HepG2 (cell line): ENCODE measurements around the gene ZSWIM5. TPM values are rescaled to one million over a fixed set of nuclear protein-coding genes. Genes with fewer than 3 reads are reported as not detected.

Experiments
- ATAC-seq: fragments of 200-7000 bp; cut with Tn5 transposase; 3 replicates; pipeline ENCODE4 v1.9.1; 2020; ENCODE audit warnings: mild to moderate bottlenecking, moderate library complexity
- BruUV-seq: library from RNA; stranded (reverse); fragments of 400-500 nt; replicated peaks from 2 replicates; lab custom pipeline; 2021; lab: Mats Ljungman, UMichigan
- CTCF ChIA-PET: fragments of 300-600 bp; formaldehyde crosslinking; extraction: SDS; loops from one replicate; lab custom pipeline; 2021; ENCODE audit warnings: low total read pairs, inconsistent platforms, low intra/inter-chr PET ratio; lab: Yijun Ruan, JAX
- POLR2A ChIA-PET: fragments of 350-600 bp; sonication (Branson Sonifier 250); formaldehyde crosslinking; loops from one replicate; lab custom pipeline; 2020; ENCODE audit warnings: antibody characterized with exemption, inconsistent platforms; lab: Yijun Ruan, JAX
- DNase-seq: peaks from one replicate; pipeline ENCODE4 v3.0.0-alpha.2; 2015; ENCODE audit warnings: low spot score
- FAIRE-seq: peaks from 3 replicates; lab custom pipeline; 2011; peaks lifted over from hg19 to GRCh38; lab: Jason Lieb, UNC
- H2AFZ ChIP-seq: one replicate; pipeline ENCODE4 v1.6.1; 2011; ENCODE audit warnings: low read length, inconsistent platforms
- H3K27ac ChIP-seq: fragments of 300-600 bp; 3 replicates; pipeline ENCODE4 v1.8.0; 2011; ENCODE audit warnings: mixed run types, mild to moderate bottlenecking, mixed read lengths, low read length, inconsistent platforms; ENCODE audit not compliant: insufficient read depth; ENCODE audit errors: extremely low read length
- H3K27me3 ChIP-seq, 2 experiments: fragments of 200-600 bp in 1 of 2; 2 replicates in 1 of 2; 3 replicates in 1 of 2; pipeline versions ENCODE4 v1.6.0 to v1.8.0; 2011; ENCODE audit warnings: low read length in 2 of 2, mild to moderate bottlenecking in 2 of 2, moderate library complexity in 2 of 2, inconsistent platforms in 1 of 2; ENCODE audit not compliant: insufficient read depth in 2 of 2, control insufficient read depth in 1 of 2
- H3K36me3 ChIP-seq, 2 experiments: fragments of 200-600 bp in 1 of 2; replicated peaks in 1 of 2; 2 replicates in 1 of 2; 3 replicates in 1 of 2; pipeline versions ENCODE4 v1.5.1 to v1.8.0; 2011; ENCODE audit warnings: low read length in 2 of 2, inconsistent platforms in 1 of 2; ENCODE audit not compliant: insufficient read depth in 2 of 2, control insufficient read depth in 1 of 2
- H3K4me1 ChIP-seq: 2 replicates; pipeline ENCODE4 v1.5.1; 2012; ENCODE audit warnings: low read length, inconsistent platforms; ENCODE audit not compliant: insufficient read depth
- H3K4me2 ChIP-seq: 2 replicates; pipeline ENCODE4 v1.6.0; 2011; ENCODE audit warnings: low read depth, low read length, inconsistent platforms
- H3K4me3 ChIP-seq, 3 experiments: fragments of 200-600 bp in 1 of 3; sonication (generic), shearing (Covaris generic) in 1 of 3; replicated peaks in 1 of 3; 2 replicates each; pipeline ENCODE4 v1.5.1; 2011 to 2016; ENCODE audit warnings: low read length in 3 of 3, inconsistent platforms in 2 of 3, low read depth in 2 of 3, mild to moderate bottlenecking in 2 of 3, control low read depth in 1 of 3, mixed read lengths in 1 of 3; ENCODE audit not compliant: insufficient read depth in 1 of 3
- H3K79me2 ChIP-seq: one replicate; pipeline ENCODE4 v1.6.1; 2011; ENCODE audit warnings: low read length, inconsistent platforms; ENCODE audit not compliant: insufficient read depth
- H3K9ac ChIP-seq: 2 replicates; pipeline ENCODE4 v1.6.0; 2011; ENCODE audit warnings: mild to moderate bottlenecking, low read depth, low read length, inconsistent platforms; ENCODE audit not compliant: insufficient read depth
- H3K9me3 ChIP-seq: 2 replicates; pipeline ENCODE4 v1.5.1; 2012; ENCODE audit warnings: mild to moderate bottlenecking, low read length
- H4K20me1 ChIP-seq: 2 replicates; pipeline ENCODE4 v1.6.0; 2011; ENCODE audit warnings: inconsistent platforms, mild to moderate bottlenecking, low read length, moderate library complexity; ENCODE audit not compliant: insufficient read depth
- CAMTA2 ChIP-seq: sonication (generic); formaldehyde crosslinking; IDR thresholded peaks from 2 replicates; pipeline ENCODE4 v1.4.0; 2020; ENCODE audit warnings: mild to moderate bottlenecking, missing genetic modification reagents, borderline replicate concordance
- GTF3A ChIP-seq: sonication (generic); formaldehyde crosslinking; conservative IDR thresholded peaks from 2 replicates; pipeline ENCODE4 v1.4.0; 2020; ENCODE audit warnings: mild to moderate bottlenecking, missing genetic modification reagents
- MTF2 ChIP-seq: sonication (generic); formaldehyde crosslinking; IDR thresholded peaks from 2 replicates; pipeline ENCODE4 v1.5.0; 2020; ENCODE audit warnings: missing genetic modification reagents, borderline replicate concordance
- MXD1 ChIP-seq: sonication (generic); formaldehyde crosslinking; IDR thresholded peaks from 2 replicates; pipeline ENCODE4 v1.4.0; 2020; ENCODE audit warnings: mild to moderate bottlenecking, missing genetic modification reagents
- MYC ChIP-seq: sonication (generic); formaldehyde crosslinking; IDR thresholded peaks from 2 replicates; pipeline ENCODE4 v1.9.0; 2021; ENCODE audit warnings: missing genetic modification reagents, borderline replicate concordance
- STAG1 ChIP-seq: sonication (generic); formaldehyde crosslinking; IDR thresholded peaks from 2 replicates; pipeline ENCODE4 v1.4.0; 2020; ENCODE audit warnings: missing genetic modification reagents
- TIGD3 ChIP-seq: sonication (generic); formaldehyde crosslinking; IDR thresholded peaks from 2 replicates; pipeline ENCODE4 v1.5.1; 2020; ENCODE audit warnings: mild to moderate bottlenecking, missing genetic modification reagents, borderline replicate concordance
- ZNF770 ChIP-seq: sonication (generic); formaldehyde crosslinking; IDR thresholded peaks from 2 replicates; pipeline ENCODE4 v1.5.0; 2020; ENCODE audit warnings: mild to moderate bottlenecking, missing genetic modification reagents
- WGBS: methylation state at CpG from one replicate; pipeline ENCODE4 v1.1.6; 2017; ENCODE audit warnings: low lambda C conversion rate; 5-methylcytosine and 5-hydroxymethylcytosine counted together
- in situ Hi-C: cut with HindIII; loops from 2 replicates; pipeline ENCODE4 v1.10.0; 2017; ENCODE audit warnings: low pct_unique_long_range_greater_than_20kb; ENCODE audit not compliant: extremely low pct_ligation_motif_present
- intact Hi-C: fragments of 100-400 bp; cut with micrococcal nuclease; formaldehyde crosslinking; loops from one replicate; pipeline ENCODE4 v1.10.0; 2022; ENCODE audit not compliant: unreplicated experiment
- polyA plus RNA-seq, 8 experiments: library from polyadenylated mRNA; depleted of rRNA in 3 of 8; stranded (reverse) in 7 of 8; unstranded in 1 of 8; fragments of >200 nt; fragmentation: Illumina TruSeq in 4 of 8; extraction: Trizol in 4 of 8; gene quantifications; 2 replicates each; pipeline versions ENCODE4 v1.2.1 to v1.2.3, GENCODE V29; 2011 to 2016; ENCODE audit warnings: low read depth in 4 of 8, missing spikeins in 1 of 8, mixed read lengths in 1 of 8; ENCODE audit not compliant: insufficient read depth in 1 of 8
- total RNA-seq, 5 experiments: library from RNA; depleted of rRNA; stranded (reverse); fragments of >200 nt; fragmentation: Illumina TruSeq; extraction: Trizol; gene quantifications; 2 replicates each; pipeline ENCODE4 v1.2.3, GENCODE V29; 2016; ENCODE audit warnings: low read depth in 1 of 5
- TF ChIP-seq, protein P1 (sequence below): sonication (generic); formaldehyde crosslinking; IDR thresholded peaks from 2 replicates; pipeline ENCODE4 v1.4.0; 2020; ENCODE audit warnings: missing genetic modification reagents

Gene ZSWIM5
- total and polyA plus RNA-seq, 2 of the 13 experiments (the other 11 are each of a cell fraction or from before 2014, with no cell fraction given) = 11.0 to 20.6 TPM

DNA sequence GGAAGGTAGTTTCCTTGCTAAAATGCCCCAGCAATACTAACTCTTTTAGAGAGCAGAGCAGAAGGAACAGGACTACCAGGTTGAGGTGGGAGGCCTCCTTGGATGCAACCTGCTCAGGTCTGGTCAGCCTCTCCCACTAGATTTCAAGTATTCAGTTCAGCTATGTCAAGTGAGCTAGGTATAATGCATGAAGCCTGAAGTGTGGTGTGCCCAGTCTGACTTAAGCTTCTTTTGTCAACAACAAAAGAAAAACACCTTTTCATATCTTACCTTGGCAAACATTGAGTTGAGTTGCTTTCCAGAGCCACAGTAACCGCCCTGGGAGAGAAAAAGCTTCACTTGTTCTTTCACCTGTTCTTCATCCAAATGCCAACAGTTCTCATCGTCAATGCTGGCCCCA lies 146.6 kb downstream of the ZSWIM5 start:
- no TSS peak for BruUV-seq
- Histone ChIP-seq H2AFZ (no peak overlapping the region), H4K20me1 (no peaks in the 10 kb centered on the region), H3K9ac (no peak overlapping the region), H3K27me3 (no peaks in the 10 kb centered on the region), H3K27ac (no peak overlapping the region), H3K4me1 (no peaks in the 10 kb centered on the region), H3K79me2 (no peaks in the 10 kb centered on the region), H3K4me3 (no peak overlapping the region), H3K36me3 (peaks cover 10 to 42% of the 10 kb centered on the region in 2 experiments), H3K4me2 (no peak overlapping the region), H3K9me3 (no peaks in the 10 kb centered on the region)
- ChIA-PET POLR2A (no interaction called here), CTCF (no interaction called here)
- ATAC-seq (no peak), DNase-seq (no peak), FAIRE-seq (no peak)
- intact Hi-C loops (no loop called here), in situ Hi-C loops (no loop called here)
- TF ChIP-seq TIGD3 (CRISPR knock-in tag) = no peak
- 96% methylated on average over 2 of the region's 2 CpGs for WGBS

GRCh38 chr1:45057542-45057941 lies 148.9 kb downstream of the ZSWIM5 start:
- no peaks in the 10 kb centered on the region for H3K79me2 ChIP-seq
- CTCF ChIA-PET = no interaction called here
- H3K4me2 ChIP-seq = no peak overlapping the region
- POLR2A ChIA-PET = no interaction called here
- ATAC-seq (no peak), FAIRE-seq (no peak), DNase-seq (no peak)
- 60% methylated on average over 1 of the region's 1 CpG for WGBS
- H3K27me3 ChIP-seq = no peaks in the 10 kb centered on the region
- peaks cover 12 to 51% of the 10 kb centered on the region in 2 experiments for H3K36me3 ChIP-seq
- H3K4me3 ChIP-seq = no peak overlapping the region
- in situ Hi-C loops (no loop called here), intact Hi-C loops (no loop called here)
- no peaks in the 10 kb centered on the region for H3K9me3 ChIP-seq
- H2AFZ ChIP-seq = no peak overlapping the region
- no peak overlapping the region for H3K27ac ChIP-seq
- no peaks in the 10 kb centered on the region for H4K20me1 ChIP-seq
- H3K9ac ChIP-seq = no peak overlapping the region
- BruUV-seq = no TSS peak
- H3K4me1 ChIP-seq = no peaks in the 10 kb centered on the region
- no peak for TF ChIP-seq MTF2 (CRISPR knock-in tag)
- TF ChIP-seq MXD1 = no peak
- TF ChIP-seq CAMTA2 (CRISPR knock-in tag) = no peak
- TF ChIP-seq STAG1 = no peak
- TF ChIP-seq, protein P1, sequence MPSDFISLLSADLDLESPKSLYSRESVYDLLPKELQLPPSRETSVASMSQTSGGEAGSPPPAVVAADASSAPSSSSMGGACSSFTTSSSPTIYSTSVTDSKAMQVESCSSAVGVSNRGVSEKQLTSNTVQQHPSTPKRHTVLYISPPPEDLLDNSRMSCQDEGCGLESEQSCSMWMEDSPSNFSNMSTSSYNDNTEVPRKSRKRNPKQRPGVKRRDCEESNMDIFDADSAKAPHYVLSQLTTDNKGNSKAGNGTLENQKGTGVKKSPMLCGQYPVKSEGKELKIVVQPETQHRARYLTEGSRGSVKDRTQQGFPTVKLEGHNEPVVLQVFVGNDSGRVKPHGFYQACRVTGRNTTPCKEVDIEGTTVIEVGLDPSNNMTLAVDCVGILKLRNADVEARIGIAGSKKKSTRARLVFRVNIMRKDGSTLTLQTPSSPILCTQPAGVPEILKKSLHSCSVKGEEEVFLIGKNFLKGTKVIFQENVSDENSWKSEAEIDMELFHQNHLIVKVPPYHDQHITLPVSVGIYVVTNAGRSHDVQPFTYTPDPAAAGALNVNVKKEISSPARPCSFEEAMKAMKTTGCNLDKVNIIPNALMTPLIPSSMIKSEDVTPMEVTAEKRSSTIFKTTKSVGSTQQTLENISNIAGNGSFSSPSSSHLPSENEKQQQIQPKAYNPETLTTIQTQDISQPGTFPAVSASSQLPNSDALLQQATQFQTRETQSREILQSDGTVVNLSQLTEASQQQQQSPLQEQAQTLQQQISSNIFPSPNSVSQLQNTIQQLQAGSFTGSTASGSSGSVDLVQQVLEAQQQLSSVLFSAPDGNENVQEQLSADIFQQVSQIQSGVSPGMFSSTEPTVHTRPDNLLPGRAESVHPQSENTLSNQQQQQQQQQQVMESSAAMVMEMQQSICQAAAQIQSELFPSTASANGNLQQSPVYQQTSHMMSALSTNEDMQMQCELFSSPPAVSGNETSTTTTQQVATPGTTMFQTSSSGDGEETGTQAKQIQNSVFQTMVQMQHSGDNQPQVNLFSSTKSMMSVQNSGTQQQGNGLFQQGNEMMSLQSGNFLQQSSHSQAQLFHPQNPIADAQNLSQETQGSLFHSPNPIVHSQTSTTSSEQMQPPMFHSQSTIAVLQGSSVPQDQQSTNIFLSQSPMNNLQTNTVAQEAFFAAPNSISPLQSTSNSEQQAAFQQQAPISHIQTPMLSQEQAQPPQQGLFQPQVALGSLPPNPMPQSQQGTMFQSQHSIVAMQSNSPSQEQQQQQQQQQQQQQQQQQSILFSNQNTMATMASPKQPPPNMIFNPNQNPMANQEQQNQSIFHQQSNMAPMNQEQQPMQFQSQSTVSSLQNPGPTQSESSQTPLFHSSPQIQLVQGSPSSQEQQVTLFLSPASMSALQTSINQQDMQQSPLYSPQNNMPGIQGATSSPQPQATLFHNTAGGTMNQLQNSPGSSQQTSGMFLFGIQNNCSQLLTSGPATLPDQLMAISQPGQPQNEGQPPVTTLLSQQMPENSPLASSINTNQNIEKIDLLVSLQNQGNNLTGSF = no peak
- TF ChIP-seq ZNF770 = no peak
- no peak for TF ChIP-seq GTF3A (CRISPR knock-in tag)
- TF ChIP-seq MYC (CRISPR knock-in tag) = no peak
